Eye (tissue), 1 donor: ENCODE data around the gene TJP1.
A peak's percentile ranks its signal among the peaks of the same experiment; 100 is the strongest.
"Not testable (repeated sequence)": the region's sequence is repeated elsewhere in the genome, so short reads cannot be mapped to it uniquely, and the experiment has no call there.

ENCODE experiments used
- DNase-seq: peaks from one replicate; pipeline ENCODE4 v3.0.0-alpha.2; 2015

TJP1 gene

DNA sequence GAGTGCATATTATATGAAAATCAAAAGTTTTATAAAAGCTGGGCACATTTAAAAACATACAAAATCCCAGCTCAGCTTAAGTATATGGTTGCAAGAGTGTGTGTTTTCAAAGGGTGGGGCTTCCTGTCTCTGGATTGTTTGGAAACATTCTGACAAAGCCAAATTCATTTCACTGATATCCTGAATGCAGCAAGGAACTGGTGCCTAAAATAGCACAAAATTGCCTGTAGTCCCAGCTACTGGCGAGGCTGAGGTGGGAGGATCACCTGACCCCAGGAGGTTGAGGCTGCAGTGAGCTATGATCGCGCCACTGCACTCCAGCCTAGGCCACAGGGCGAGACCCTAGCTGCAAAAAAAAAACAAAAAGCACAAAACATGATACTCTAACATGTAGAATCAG is 13.0 kb upstream of the TJP1 start:
- no peak for DNase-seq

DNA sequence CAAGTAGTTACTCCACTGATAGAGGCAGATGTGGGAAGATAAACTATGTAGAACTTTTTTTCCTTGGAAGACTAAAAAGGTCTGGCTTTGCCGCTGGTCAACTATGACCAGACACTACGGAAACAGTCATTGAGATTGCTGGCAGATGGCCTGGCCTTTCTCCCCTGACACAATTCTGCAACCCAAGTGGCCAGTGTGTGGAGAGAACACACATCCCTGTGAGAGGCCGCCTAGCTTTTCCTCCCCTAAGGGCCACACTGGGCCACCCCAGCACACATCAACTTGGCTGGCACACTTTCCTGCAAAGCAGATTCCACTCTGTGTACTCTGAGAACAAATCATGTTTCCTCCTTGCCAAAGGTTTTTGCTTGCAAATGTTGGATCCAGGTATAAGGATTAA is 10.4 kb upstream of the TJP1 start:
- no peak for DNase-seq

DNA sequence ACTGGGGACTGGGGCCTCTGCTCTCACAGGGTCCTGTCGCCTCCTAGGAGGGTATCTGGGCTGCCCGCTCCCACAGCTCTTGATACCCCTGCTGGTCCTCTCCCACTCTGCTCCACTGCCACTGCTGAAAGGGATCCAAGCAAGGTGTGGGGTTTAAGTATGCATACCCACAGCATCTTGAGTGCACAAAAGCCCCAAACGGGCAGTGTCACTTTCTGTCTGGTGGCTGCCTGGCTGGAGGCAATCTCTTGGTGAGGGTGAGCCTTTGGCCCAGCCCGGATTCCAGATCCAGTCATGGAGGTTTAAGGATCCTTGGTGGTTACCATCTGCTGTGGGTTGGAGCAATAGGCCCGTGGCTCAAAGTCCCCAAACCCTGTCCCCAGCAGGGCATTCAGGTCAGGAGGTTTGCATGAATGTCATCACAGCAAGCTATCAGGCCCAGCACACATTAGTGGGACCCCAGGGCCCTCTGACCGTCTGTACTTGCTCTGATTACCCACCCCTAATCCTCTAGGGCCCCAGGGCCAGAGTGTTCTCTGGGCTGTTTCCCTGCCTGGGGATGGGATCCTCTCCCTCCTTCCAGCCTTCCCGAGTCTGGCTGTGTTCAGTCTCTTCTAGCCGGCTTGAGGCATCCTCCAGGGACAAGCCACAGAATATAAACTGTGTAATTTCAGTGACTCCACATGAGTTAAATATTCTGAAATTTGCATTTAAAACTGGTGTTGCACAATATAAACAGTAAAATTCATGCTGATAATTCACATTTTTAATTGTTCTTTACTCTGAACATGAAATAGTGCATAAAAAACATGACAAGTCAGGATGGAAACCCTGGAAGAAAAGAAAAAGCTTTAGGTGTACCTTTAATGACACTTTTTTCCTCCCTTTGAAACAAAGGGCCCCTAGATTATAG is 4.9 kb upstream of the TJP1 start:
- DNase-seq: no peak

DNA sequence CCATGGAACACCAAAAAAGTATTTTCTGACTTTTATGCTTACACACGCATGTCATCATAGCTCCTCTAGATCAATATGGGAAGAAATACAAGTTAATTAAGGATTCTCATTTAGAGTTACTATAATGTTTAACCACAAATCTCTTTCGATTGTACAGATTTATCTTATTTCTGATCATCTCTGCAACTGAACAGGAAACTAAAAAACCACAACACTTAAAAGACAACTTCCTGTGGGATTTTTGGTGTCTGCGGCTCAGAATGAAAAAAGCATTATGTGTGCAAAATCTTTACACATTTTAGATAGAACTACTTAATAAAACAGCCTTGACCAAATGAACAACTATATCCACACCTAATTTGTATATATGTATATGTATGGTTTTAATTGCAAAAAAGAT is 3.0 kb upstream of the TJP1 start:
- no peak for DNase-seq

DNA sequence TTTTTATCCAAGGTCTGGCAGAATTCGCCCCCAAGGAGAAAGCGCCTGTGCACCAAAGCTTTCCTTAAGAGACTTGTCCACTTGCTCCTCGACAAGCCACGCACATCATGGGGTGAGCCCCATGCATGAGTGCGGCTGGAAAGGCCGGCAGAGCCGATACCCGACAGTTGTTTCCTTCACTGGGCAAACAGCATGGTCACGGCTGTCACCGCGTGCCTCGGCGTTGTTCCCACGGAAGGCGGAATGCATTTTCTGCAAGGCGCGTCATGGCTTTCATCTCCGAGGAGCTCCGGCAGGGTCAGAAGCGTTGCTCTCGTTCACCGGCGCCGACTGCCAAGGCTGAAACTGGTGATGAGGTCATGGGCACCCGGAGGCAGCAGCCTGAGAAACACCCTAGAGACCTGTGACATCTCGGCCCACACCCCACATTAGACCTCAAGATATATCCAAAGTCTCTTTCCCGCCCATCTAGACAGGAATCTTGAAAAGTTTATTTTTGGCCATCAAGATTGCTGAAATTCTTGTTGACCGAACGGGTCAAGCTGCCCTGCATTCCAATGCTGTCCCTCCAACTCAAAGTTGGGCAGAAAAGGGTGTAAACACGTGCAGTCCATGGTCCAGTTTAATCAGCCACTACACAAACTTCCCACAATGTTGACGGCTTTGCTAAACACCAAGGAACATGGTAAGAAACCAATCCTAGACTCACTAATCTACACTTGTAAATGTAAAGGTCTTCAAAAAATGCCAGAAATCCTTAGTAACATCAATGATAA is 604 bp upstream of the TJP1 start:
- DNase-seq: peak; percentile 92

DNA sequence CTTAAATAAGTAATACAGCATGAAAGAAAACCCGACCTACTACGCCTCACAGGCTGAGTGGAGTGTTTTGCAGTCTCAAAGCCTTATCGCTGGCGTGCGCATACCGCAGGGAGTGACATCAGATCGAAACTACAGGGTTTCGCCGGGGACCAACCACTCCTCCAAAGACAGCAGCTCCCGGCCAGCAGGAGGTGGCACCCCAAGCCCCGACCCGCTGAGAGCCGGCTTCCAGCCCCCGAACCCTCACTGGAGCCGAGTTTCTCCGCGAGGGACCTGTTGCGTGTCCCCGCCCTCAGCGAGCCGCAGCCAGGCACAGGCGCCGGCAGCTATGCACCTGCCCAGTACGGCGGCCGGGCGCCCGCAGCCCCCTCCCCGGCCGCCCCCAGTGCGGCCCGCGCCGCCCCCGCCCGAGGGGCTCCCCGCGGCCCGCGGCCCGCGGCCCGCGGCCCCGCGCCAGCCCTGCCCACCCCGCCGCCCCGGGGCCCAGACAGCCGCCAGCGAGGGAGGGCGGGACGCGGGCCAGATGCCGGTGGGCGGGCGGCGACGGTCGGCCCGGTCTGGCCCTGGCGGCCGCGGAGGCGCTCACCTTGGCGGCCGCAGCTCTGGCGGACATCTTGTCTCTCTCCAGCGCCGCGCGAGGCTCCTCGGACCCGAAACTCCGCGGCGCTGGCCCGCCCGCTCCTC is 710 bp downstream of the TJP1 start:
- peak; percentile 88 for DNase-seq

DNA sequence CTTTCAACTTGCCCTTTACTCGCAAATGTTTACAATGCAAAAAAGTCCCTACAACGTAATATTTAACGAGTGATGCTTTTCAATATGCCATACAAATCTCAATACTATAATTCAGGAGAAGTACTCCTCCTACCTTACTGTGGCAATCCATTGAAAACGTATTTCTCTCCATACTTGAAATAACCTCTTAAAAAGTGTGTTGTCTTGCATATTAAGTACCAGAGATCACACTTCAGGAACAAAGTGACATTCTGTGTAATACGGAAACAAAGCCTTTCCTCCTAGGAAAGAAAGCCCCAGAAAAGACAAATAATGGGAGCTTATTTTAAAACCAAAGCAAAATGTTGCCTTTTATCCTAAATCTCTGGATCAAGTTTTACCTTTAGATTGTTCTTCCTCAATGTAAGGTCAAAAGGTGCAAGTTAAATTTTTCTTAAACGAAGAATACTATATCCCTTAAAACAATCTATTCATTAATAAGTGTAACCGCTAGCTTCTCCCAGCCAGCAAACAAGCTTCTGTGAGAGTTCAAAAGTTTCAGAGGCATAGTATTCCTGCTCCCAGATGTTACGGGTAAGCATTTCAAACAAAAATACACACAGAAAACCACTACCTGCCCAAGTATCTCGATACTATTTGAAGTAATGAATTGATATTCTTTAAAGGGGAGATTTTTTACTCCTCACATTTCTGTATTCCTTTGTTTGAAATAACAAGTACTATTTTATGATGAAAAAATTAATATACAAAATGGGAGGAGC is 1.7 kb downstream of the TJP1 start:
- DNase-seq: peak; percentile 57

DNA sequence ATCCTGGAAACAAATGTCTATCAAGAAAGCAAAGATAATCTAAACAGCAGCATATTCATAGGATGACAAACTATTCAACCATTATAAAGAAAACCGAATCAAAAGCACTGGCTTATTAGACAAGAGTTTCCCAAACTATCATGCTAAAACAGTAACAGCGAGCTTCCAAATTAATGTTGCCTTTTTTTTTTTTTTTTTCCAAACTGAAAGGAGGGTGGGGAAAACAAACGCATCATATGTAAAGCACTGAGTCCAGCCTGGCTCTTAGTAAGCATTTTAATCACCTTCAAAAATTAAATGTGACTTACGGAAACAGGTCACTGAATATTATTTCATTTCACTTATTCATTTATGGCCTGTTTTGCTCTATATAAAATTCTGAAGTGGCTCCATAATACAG is 2.3 kb downstream of the TJP1 start:
- no peak for DNase-seq

DNA sequence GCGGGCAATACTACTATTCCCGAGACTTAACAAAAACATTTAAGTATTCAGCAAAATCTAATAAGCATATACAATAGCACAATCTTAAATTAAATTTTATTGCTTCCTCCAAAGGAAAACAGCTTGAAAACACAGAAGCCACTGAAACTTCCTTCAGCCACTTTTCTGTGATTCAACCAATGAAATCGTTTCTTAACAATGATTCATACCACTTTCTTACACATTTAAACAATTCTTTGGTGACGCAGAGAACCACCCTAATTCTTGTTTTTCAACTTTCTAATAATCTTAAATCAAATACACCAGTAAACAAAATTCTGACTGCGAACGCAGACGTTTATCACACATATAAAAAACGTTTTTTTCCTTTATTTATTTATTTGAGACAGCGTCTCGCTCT is 4.1 kb downstream of the TJP1 start:
- DNase-seq: no peak

DNA sequence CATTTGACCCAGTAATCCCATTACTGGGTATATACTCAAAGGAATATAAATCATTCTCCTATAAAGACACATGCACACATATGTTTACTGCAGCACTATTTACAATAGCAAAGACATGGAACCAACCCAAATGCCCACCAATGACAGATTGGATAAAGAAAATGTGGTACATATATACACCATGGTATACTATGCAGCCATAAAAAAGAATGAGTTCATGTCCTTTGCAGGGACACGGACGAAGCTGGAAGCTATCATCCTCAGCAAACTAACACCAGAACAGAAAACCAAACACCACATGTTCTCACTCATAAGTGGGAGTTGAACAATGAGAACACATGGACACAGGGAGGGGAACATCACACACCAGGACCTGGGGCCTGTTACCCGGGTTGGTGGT is 4.8 kb downstream of the TJP1 start:
- not testable (repeated sequence) for DNase-seq

DNA sequence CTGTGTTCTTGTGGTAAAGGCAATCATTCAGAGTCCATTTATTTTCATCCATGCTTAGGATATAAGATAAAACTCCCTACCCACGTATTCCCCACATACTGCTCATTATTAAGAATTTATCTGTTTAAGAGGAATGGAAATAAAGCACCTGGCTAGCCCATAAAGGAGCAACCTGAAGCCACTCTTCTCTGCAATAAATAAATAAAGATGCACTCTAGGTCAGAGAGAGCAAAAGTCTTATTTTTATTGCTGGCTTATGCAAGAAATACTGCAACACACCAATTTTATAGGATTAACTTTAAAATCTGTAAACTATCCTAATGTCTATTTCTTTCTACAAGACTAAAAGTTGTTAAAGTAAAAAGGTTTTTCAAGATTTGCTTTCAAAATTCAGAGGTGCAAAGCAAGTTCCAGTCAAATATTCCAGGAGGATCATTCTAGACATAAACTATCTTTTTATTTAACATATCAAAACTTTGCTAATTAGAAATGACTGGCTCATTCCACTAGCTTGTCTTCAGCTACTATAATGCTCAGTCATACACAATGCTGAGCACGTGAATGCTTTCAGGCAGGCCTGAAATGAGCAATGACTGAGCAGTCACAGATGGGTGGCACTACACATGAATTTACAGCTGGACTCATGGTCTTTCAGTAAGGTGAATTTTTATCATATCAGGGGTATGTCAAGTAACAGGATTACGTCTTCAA is 7.1 kb downstream of the TJP1 start:
- DNase-seq: peak; percentile 71

DNA sequence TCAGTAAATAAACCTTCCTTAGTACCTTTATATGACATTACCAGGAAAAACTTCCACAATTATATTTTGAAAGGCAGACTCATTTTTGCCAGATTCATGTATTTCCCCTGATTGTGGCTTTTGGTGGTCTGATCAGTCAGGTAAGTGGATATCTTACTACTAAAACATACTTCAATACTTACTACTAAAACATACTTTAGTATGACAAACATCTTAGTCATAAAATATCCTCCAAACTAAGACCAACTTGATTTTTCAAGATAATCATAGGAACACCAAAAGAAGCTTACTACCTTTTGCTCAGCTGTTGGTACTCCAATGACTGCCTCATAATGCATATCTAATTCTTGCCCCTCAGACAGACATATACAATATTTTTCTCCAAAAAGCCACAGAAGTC is 9.3 kb downstream of the TJP1 start:
- DNase-seq: no peak

DNA sequence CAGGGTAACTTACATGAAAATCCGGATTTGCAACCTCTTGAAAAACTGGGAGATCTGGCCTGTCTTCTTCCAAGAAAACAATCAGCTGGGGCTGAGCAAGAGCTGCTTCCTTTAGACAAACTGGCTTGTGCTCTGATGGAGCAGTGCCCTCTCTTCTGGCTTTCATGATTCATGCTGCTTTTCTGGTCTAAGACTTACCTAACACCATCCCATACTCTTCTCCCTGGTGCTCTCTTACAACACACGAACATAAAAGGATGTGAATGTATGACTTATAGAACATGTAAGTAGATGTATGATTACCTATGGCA is 9.9 kb downstream of the TJP1 start:
- no peak for DNase-seq

DNA sequence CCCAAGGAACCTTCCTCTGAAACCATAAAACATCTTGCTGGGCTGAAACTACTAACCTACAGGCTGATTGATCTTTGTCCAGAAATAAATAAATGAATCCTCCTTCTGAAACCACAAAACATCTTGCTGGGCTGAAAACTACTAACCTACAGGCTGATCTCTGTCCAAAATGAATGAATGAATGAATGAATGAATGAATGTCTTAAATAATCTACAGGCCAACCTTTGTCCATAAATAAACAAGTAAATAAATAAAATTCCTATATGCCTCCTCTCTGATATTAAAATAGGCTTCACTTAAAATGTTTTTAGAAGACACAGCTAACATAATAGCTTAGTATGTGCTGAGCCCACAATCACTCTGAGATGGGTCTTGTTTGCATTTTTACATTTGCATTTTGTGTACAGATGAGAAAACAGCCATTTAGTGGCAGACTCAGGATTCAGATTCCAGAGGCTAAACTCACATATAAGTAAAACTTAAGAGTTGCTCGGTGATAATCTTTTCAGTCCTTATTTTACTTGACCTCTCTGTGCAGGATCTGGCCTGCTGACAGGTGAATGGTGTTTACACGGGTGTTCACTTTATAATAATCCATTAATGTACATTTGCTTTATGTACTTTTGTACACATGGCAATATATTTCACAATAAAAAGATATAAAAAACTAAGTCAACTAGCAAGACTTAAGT is 10.4 kb downstream of the TJP1 start:
- no peak for DNase-seq

DNA sequence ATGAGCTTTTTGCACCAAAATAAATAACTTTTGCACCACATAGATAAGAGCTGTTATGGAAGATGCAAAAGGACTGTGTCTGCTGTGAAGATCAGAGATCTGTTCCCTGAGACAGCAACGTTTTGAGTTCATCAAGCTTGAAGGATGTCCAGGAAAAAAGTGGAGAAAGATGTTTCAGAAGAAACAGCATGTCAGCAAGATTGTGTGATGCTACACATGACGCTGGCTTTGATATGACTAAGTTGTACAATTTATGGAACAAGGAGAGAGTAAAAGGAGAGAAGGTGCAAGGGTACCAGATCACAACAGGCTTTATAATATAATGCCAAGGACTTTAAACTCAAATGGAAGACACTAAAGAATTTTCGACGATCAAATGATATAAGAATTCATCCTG is 16.6 kb downstream of the TJP1 start:
- no peak for DNase-seq

DNA sequence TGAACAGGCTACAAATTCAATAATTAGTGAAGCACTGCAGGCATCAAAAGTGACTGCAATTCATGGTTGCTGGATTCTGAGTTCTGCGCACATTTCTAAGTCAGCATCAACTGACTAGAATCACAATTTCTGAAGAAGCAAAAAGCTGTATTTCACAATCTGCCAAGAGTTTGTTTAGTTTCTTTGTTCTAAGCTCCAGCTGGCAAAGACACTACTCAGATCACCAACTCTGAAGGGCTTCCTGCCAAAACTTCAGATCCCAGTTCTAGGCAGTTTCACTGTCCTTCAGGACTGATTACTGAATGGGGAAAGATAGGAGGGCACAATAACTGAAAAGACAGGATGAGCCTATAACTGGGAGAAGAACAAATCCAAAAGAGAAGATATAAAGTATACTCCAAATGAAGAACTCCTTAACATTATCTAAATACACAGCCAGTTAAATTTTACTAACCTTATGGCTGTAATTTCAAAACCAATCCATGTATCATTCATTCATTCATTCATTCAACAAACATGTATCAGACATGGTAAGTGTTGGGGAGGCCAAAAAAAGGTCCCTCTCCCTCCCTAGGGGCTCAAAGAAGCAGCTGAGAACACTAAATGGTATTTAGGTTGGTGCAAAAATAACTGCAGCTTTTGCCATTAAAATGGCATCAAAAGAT is 17.1 kb downstream of the TJP1 start:
- peak; percentile 47 for DNase-seq

DNA sequence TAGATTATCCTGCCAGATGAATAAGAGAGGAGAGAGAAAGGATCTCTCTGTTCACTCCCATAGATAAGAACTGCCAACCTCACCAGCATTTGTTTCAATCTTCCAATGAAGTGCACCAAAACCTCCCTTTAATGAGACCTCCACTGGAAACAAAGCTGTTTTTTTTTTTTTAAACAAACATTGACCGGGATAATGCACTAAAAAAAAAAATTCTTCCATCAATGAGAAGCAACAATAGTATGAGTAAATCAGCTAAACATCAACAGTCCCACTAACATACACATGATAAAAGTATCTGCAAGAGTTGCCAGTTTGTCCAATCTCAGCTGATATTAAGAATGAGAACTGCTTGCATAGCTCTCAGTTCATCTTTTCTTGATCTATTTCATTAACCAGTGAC is 19.9 kb downstream of the TJP1 start:
- DNase-seq: no peak

DNA sequence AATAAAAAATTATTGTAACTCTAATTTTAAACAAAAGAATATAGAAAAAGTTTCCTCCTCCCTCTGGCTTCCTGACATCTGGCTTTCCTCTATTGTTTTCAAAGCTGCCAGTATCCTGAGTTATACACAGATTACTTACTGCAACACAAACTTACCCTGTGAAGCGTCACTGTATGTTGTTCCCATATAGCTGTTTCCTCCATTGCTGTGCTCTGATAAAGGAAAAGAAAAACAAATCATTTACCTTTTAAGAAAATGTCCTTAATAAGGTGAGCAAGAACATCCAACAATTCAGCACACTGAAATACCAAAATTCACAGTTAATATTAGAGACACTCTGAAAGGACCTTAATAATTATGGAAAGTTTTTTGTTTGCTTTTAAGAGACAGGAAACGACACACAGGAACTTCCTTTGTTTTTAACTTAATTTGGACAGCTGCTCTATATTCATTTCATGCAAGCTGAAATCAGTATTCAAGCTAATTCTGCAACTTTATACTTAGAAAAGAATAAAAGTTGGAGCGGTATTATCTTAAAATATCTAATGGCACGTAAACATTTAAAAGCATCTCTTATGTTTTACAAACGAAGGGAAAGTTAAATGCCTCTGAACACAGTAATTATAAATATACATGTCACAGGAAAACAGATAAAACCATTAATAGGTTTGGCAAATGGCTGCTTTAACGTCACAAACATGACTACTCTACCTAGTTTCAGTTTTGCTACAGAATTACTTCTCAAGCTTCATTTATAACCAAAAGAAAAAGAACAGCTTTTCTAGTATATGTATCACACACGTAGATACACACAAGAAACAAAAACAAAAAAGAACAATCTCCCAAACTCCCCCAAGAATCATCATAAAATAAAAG is 21.5 kb downstream of the TJP1 start:
- no peak for DNase-seq

DNA sequence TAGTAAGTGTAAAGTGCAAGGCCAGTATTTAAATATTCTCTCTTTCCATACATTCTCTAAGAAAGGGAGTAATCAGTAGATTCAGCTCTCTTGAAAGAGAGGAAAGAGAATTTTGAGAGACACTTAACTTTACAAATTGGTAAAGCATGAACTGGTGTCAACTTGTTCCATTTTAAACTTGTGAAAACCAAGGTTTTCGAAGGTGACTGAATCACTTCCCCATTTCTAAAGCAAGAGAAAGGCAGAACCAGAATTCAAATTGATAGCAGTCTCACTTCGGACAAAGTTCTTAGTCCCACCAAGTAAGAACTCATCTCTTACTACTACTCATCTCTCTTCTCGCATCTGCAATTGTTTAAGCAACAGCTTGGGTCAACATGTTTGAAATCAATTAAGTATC is 22.4 kb downstream of the TJP1 start:
- DNase-seq: no peak

DNA sequence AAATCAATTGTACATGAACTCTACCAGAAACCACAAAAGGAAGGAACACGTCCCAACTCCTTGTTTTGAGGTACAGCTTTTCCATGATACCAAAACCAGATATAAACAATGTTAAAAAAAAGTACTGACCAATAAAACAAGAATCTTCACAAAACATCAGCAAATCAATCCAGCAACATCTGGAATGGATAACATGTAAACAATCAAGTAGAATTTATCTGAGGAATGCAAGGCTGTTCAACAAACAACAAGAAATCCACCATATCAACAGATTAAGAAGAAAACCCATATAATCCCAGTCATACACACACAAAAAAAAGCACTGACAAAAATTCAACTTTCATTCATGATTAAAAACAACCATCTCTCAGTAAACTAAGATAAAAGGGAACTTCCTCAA is 26.7 kb downstream of the TJP1 start:
- DNase-seq: no peak
